K562 (cell line): ENCODE data around the gene ZCCHC24. TPM values are rescaled to one million over a fixed set of nuclear protein-coding genes. Genes with fewer than 3 reads are reported as not detected.

Experiments
- KLF10 ChIP-seq: fragments of 250-450 bp; sonication (Bioruptor Pico); IDR thresholded peaks from 2 replicates; pipeline ENCODE4 v1.6.1; 2021; ENCODE audit warnings: matching md5 sums
- NBN ChIP-seq: fragments of 450-650 bp; IDR thresholded peaks from 2 replicates; pipeline ENCODE4 v1.6.1; 2016; ENCODE audit warnings: low read depth, mild to moderate bottlenecking
- RBFOX2 ChIP-seq: fragments of 200-400 bp; formaldehyde crosslinking; IDR thresholded peaks from 2 replicates; pipeline ENCODE4 v1.6.1; 2017; ENCODE audit warnings: low read depth, mild to moderate bottlenecking, low read length, moderate library complexity
- SMC3 ChIP-seq: conservative IDR thresholded peaks from 2 replicates; pipeline ENCODE4 v1.6.1; 2011; ENCODE audit warnings: low read depth, low read length, improper control_type of control experiment; ENCODE audit not compliant: insufficient read depth
- polyA plus RNA-seq, 8 experiments: library from polyadenylated mRNA; depleted of rRNA in 4 of 8; stranded (reverse) in 5 of 8; unstranded in 3 of 8; fragments of >200 nt; fragmentation: Nextera tagmentation in 2 of 8; fragmentation: Illumina TruSeq in 1 of 8; extraction: Ambion mirVana in 2 of 8; extraction: Trizol in 1 of 8; gene quantifications; 2 replicates each; pipeline versions ENCODE4 v1.2.1 to v1.2.3, GENCODE V29; 2011 to 2014; ENCODE audit warnings: inconsistent platforms in 1 of 8, missing spikeins in 1 of 8
- total RNA-seq, 7 experiments: library from RNA; depleted of rRNA in 6 of 7; stranded (reverse); fragments of >200 nt in 6 of 7; fragmentation: Illumina TruSeq in 2 of 7; extraction: Trizol in 2 of 7; gene quantifications; 2 replicates each; pipeline versions ENCODE4 v1.2.1 to v1.2.3, GENCODE V29; 2011 to 2021; ENCODE audit warnings: low replicate concordance in 1 of 7
- TF ChIP-seq, protein P1 (sequence below), 3 experiments: IDR thresholded peaks in 2 of 3; conservative IDR thresholded peaks in 1 of 3; 2 replicates each; pipeline ENCODE4 v1.5.1; 2011 to 2012; ENCODE audit warnings: low read length in 3 of 3, mild to moderate bottlenecking in 3 of 3, control low read depth in 2 of 3, improper control_type of control experiment in 1 of 3, inconsistent platforms in 1 of 3, low read depth in 1 of 3, mixed read lengths in 1 of 3, moderate library complexity in 1 of 3; ENCODE audit not compliant: insufficient read depth in 2 of 3
- TF ChIP-seq, protein P2 (sequence below), 2 experiments: fragments of 450-650 bp; IDR thresholded peaks; 2 replicates each; pipeline ENCODE4 v1.6.1; 2016
- TF ChIP-seq, protein P3 (sequence below), 2 experiments: IDR thresholded peaks; 2 replicates each; pipeline ENCODE4 v1.6.1; 2012; ENCODE audit warnings: improper control_type of control experiment in 2 of 2, low read depth in 2 of 2, low read length in 2 of 2, borderline replicate concordance in 1 of 2
- TF ChIP-seq, protein P4 (sequence below): fragments of 450-650 bp; formaldehyde crosslinking; conservative IDR thresholded peaks from 2 replicates; pipeline ENCODE4 v1.4.0; 2022; ENCODE audit warnings: mild to moderate bottlenecking, missing genetic modification characterization

ZCCHC24 gene
- total and polyA plus RNA-seq, 9 of the 15 experiments (the other 6 are each of a cell fraction or from before 2014, with no cell fraction given), result 0.84 to 11.0 (median 4.6) TPM

DNA sequence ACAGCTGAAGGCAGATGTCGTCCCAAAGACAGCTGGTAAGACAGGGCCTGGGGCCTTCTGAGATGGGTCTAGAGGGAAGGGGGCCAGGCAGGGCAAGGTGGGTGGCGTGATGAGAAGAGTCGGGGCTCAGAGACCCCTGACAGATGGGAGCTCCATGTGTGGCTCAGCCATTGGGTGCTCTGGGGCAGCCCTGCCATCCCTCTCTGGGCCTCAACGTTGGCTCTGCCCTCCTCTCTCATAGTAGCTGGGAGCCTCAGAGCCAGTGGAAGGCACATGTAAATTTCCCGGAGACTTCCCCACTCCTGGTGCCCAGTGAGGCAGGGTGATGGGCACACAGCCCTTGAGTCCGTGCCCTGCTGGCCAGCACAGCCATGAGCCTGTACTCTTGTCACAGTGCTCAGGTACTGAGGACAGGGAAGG, 96.3 kb downstream of the ZCCHC24 start (continued):
- TF ChIP-seq NBN (no peak), SMC3 (no peak), RBFOX2 (peak; percentile 62; the same call in 1 of the 2 replicates), KLF10 (no peak)
- TF ChIP-seq, protein P1, sequence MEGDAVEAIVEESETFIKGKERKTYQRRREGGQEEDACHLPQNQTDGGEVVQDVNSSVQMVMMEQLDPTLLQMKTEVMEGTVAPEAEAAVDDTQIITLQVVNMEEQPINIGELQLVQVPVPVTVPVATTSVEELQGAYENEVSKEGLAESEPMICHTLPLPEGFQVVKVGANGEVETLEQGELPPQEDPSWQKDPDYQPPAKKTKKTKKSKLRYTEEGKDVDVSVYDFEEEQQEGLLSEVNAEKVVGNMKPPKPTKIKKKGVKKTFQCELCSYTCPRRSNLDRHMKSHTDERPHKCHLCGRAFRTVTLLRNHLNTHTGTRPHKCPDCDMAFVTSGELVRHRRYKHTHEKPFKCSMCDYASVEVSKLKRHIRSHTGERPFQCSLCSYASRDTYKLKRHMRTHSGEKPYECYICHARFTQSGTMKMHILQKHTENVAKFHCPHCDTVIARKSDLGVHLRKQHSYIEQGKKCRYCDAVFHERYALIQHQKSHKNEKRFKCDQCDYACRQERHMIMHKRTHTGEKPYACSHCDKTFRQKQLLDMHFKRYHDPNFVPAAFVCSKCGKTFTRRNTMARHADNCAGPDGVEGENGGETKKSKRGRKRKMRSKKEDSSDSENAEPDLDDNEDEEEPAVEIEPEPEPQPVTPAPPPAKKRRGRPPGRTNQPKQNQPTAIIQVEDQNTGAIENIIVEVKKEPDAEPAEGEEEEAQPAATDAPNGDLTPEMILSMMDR (IDR thresholded peaks at IDR 0.05 in 2 of 3, conservative IDR thresholded peaks at IDR 0.05 in 1 of 3; ENCODE audit: insufficient read depth in 2 of 3, low read depth in 1 of 3, low read length in 3 of 3), result no peak
- TF ChIP-seq, protein P2, sequence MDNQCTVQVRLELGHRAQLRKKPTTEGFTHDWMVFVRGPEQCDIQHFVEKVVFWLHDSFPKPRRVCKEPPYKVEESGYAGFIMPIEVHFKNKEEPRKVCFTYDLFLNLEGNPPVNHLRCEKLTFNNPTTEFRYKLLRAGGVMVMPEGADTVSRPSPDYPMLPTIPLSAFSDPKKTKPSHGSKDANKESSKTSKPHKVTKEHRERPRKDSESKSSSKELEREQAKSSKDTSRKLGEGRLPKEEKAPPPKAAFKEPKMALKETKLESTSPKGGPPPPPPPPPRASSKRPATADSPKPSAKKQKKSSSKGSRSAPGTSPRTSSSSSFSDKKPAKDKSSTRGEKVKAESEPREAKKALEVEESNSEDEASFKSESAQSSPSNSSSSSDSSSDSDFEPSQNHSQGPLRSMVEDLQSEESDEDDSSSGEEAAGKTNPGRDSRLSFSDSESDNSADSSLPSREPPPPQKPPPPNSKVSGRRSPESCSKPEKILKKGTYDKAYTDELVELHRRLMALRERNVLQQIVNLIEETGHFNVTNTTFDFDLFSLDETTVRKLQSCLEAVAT (IDR thresholded peaks at IDR 0.05), result no peak
- TF ChIP-seq, protein P3, sequence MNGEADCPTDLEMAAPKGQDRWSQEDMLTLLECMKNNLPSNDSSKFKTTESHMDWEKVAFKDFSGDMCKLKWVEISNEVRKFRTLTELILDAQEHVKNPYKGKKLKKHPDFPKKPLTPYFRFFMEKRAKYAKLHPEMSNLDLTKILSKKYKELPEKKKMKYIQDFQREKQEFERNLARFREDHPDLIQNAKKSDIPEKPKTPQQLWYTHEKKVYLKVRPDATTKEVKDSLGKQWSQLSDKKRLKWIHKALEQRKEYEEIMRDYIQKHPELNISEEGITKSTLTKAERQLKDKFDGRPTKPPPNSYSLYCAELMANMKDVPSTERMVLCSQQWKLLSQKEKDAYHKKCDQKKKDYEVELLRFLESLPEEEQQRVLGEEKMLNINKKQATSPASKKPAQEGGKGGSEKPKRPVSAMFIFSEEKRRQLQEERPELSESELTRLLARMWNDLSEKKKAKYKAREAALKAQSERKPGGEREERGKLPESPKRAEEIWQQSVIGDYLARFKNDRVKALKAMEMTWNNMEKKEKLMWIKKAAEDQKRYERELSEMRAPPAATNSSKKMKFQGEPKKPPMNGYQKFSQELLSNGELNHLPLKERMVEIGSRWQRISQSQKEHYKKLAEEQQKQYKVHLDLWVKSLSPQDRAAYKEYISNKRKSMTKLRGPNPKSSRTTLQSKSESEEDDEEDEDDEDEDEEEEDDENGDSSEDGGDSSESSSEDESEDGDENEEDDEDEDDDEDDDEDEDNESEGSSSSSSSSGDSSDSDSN (IDR thresholded peaks at IDR 0.05; ENCODE audit: borderline replicate concordance in 1 of 2, low read depth in 2 of 2, low read length in 2 of 2), result no peak
- TF ChIP-seq, protein P4, sequence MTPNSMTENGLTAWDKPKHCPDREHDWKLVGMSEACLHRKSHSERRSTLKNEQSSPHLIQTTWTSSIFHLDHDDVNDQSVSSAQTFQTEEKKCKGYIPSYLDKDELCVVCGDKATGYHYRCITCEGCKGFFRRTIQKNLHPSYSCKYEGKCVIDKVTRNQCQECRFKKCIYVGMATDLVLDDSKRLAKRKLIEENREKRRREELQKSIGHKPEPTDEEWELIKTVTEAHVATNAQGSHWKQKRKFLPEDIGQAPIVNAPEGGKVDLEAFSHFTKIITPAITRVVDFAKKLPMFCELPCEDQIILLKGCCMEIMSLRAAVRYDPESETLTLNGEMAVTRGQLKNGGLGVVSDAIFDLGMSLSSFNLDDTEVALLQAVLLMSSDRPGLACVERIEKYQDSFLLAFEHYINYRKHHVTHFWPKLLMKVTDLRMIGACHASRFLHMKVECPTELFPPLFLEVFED, result no peak
